Right lobe of liver (tissue), 4 donors: ENCODE data around the gene MYMK.

ENCODE experiments used
- POLR2A ChIP-seq: fragments of 450-650 bp; IDR thresholded peaks from one replicate; pipeline ENCODE4 v1.6.1; 2017; ENCODE audit warnings: antibody characterized with exemption, mild to moderate bottlenecking
- TF ChIP-seq, protein P1 (sequence below), 4 donors: fragments of 200-600 bp in 3 of 4; fragments of 450-650 bp in 1 of 4; IDR thresholded peaks; one replicate each; pipeline versions ENCODE4 v1.5.1 to v1.8.0; 2016 to 2022; ENCODE audit warnings: antibody characterized with exemption in 4 of 4, mild to moderate bottlenecking in 2 of 4
- donor health status: DM: no; HTN: no; CAD: no.
- donor health status: DM: no; HTN: no; CAD: no.
- donor health status: DM: no; HTN: yes; CAD: no.

- TF ChIP-seq, protein P1, sequence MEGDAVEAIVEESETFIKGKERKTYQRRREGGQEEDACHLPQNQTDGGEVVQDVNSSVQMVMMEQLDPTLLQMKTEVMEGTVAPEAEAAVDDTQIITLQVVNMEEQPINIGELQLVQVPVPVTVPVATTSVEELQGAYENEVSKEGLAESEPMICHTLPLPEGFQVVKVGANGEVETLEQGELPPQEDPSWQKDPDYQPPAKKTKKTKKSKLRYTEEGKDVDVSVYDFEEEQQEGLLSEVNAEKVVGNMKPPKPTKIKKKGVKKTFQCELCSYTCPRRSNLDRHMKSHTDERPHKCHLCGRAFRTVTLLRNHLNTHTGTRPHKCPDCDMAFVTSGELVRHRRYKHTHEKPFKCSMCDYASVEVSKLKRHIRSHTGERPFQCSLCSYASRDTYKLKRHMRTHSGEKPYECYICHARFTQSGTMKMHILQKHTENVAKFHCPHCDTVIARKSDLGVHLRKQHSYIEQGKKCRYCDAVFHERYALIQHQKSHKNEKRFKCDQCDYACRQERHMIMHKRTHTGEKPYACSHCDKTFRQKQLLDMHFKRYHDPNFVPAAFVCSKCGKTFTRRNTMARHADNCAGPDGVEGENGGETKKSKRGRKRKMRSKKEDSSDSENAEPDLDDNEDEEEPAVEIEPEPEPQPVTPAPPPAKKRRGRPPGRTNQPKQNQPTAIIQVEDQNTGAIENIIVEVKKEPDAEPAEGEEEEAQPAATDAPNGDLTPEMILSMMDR (IDR thresholded peaks at IDR 0.05) = no peak
- no peak for TF ChIP-seq POLR2A
These were observed 27.6 kb downstream of the MYMK start for GRCh38 chr9:133496861-133497842.
